Measurements from ENCODE around the gene LRRC7. TPM values are rescaled to one million over a fixed set of nuclear protein-coding genes. Genes with fewer than 3 reads are reported as not detected.
"Not testable (repeated sequence)": the region's sequence is repeated elsewhere in the genome, so short reads cannot be mapped to it uniquely, and the experiment has no call there.

Gene LRRC7
- total and polyA plus RNA-seq, 2 donors: 0.09 to 0.21 TPM

GRCh38 chr1:69898403-69898947 lies 330.8 kb downstream of the LRRC7 start:
- H3K9me3 ChIP-seq (ENCODE audit: control insufficient read depth in 2 of 2, insufficient read depth in 1 of 2, low read length in 1 of 2): no peaks in the 10 kb centered on the region
- H3K4me3 ChIP-seq (ENCODE audit: low read length in 2 of 2): no peak overlapping the region
- H3K4me1 ChIP-seq (ENCODE audit: control insufficient read depth in 2 of 2, insufficient read depth in 2 of 2, low read length in 2 of 2): no peaks in the 10 kb centered on the region
- no peak overlapping the region for H3K27ac ChIP-seq (ENCODE audit: low read depth in 1 of 2, low read length in 1 of 2)
- 89% methylated on average over 5 of the region's 5 CpGs for WGBS
- H3K27me3 ChIP-seq (ENCODE audit: control insufficient read depth in 2 of 2, insufficient read depth in 1 of 2, low read length in 1 of 2): no peaks in the 10 kb centered on the region
- no peak for DNase-seq (ENCODE audit: low read depth in 6 of 9, low spot score in 9 of 9)
- H3K36me3 ChIP-seq (ENCODE audit: control insufficient read depth in 2 of 2, insufficient read depth in 2 of 2, low read length in 1 of 2): no peaks in the 10 kb centered on the region

- no peaks in the 10 kb centered on the region for H3K36me3 ChIP-seq (ENCODE audit: control insufficient read depth in 2 of 2, insufficient read depth in 2 of 2, low read length in 1 of 2)
- no peaks in the 10 kb centered on the region for H3K27me3 ChIP-seq (ENCODE audit: control insufficient read depth in 2 of 2, insufficient read depth in 1 of 2, low read length in 1 of 2)
- H3K9me3 ChIP-seq (ENCODE audit: control insufficient read depth in 2 of 2, insufficient read depth in 1 of 2, low read length in 1 of 2): no peaks in the 10 kb centered on the region
- no peak overlapping the region for H3K27ac ChIP-seq (ENCODE audit: low read depth in 1 of 2, low read length in 1 of 2)
- H3K4me3 ChIP-seq (ENCODE audit: low read length in 2 of 2): no peak overlapping the region
- no peak for DNase-seq (ENCODE audit: low read depth in 6 of 9, low spot score in 9 of 9)
- 82% methylated on average over 1 of the region's 1 CpG for WGBS
- no peaks in the 10 kb centered on the region for H3K4me1 ChIP-seq (ENCODE audit: control insufficient read depth in 2 of 2, insufficient read depth in 2 of 2, low read length in 2 of 2)
Measured at GRCh38 chr1:69911301-69911801, 343.6 kb downstream of the LRRC7 start.

- no peaks in the 10 kb centered on the region for H3K27me3 ChIP-seq (ENCODE audit: control insufficient read depth in 2 of 2, insufficient read depth in 1 of 2, low read length in 1 of 2)
- H3K27ac ChIP-seq (ENCODE audit: low read depth in 1 of 2, low read length in 1 of 2): no peak overlapping the region
- no peak overlapping the region for H3K4me3 ChIP-seq (ENCODE audit: low read length in 2 of 2)
- DNase-seq (ENCODE audit: low read depth in 6 of 9, low spot score in 9 of 9): no peak
- H3K4me1 ChIP-seq (ENCODE audit: control insufficient read depth in 2 of 2, insufficient read depth in 2 of 2, low read length in 2 of 2): no peaks in the 10 kb centered on the region
- H3K36me3 ChIP-seq (ENCODE audit: control insufficient read depth in 2 of 2, insufficient read depth in 2 of 2, low read length in 1 of 2): no peaks in the 10 kb centered on the region
- 91% methylated on average over 1 of the region's 1 CpG for WGBS
- no peaks in the 10 kb centered on the region for H3K9me3 ChIP-seq (ENCODE audit: control insufficient read depth in 2 of 2, insufficient read depth in 1 of 2, low read length in 1 of 2)
Measured at GRCh38 chr1:69913977-69914376, 346.3 kb downstream of the LRRC7 start.

GRCh38 chr1:69914976-69915765 lies 347.4 kb downstream of the LRRC7 start:
- no peak for DNase-seq (ENCODE audit: low read depth in 6 of 9, low spot score in 9 of 9)
- Histone ChIP-seq H3K27me3 (ENCODE audit: control insufficient read depth in 2 of 2, insufficient read depth in 1 of 2, low read length in 1 of 2) (no peaks in the 10 kb centered on the region), H3K36me3 (ENCODE audit: control insufficient read depth in 2 of 2, insufficient read depth in 2 of 2, low read length in 1 of 2) (no peaks in the 10 kb centered on the region), H3K9me3 (ENCODE audit: control insufficient read depth in 2 of 2, insufficient read depth in 1 of 2, low read length in 1 of 2) (peaks cover 2 to 11% of the 10 kb centered on the region in 2 donors), H3K4me3 (ENCODE audit: low read length in 2 of 2) (no peak overlapping the region), H3K27ac (ENCODE audit: low read depth in 1 of 2, low read length in 1 of 2) (no peak overlapping the region), H3K4me1 (ENCODE audit: control insufficient read depth in 2 of 2, insufficient read depth in 2 of 2, low read length in 2 of 2) (no peaks in the 10 kb centered on the region)
- 75% methylated on average over 5 of the region's 5 CpGs for WGBS

- Histone ChIP-seq H3K27ac (ENCODE audit: low read depth in 1 of 2, low read length in 1 of 2) (no peak overlapping the region), H3K4me3 (ENCODE audit: low read length in 2 of 2) (no peak overlapping the region), H3K9me3 (ENCODE audit: control insufficient read depth in 2 of 2, insufficient read depth in 1 of 2, low read length in 1 of 2) (peaks cover 2 to 11% of the 10 kb centered on the region in 2 donors), H3K27me3 (ENCODE audit: control insufficient read depth in 2 of 2, insufficient read depth in 1 of 2, low read length in 1 of 2) (no peaks in the 10 kb centered on the region), H3K4me1 (ENCODE audit: control insufficient read depth in 2 of 2, insufficient read depth in 2 of 2, low read length in 2 of 2) (no peaks in the 10 kb centered on the region), H3K36me3 (ENCODE audit: control insufficient read depth in 2 of 2, insufficient read depth in 2 of 2, low read length in 1 of 2) (no peaks in the 10 kb centered on the region)
- no peak for DNase-seq (ENCODE audit: low read depth in 6 of 9, low spot score in 9 of 9)
- WGBS: 96% methylated on average over 36 of the region's 36 CpGs
Measured at GRCh38 chr1:69919129-69919921, 351.6 kb downstream of the LRRC7 start.

GRCh38 chr1:69919922-69920273 lies 352.2 kb downstream of the LRRC7 start:
- peaks cover 2 to 11% of the 10 kb centered on the region in 2 donors for H3K9me3 ChIP-seq (ENCODE audit: control insufficient read depth in 2 of 2, insufficient read depth in 1 of 2, low read length in 1 of 2)
- DNase-seq (ENCODE audit: low read depth in 6 of 9, low spot score in 9 of 9): no peak
- no peaks in the 10 kb centered on the region for H3K4me1 ChIP-seq (ENCODE audit: control insufficient read depth in 2 of 2, insufficient read depth in 2 of 2, low read length in 2 of 2)
- H3K4me3 ChIP-seq (ENCODE audit: low read length in 2 of 2): no peak overlapping the region
- H3K27me3 ChIP-seq (ENCODE audit: control insufficient read depth in 2 of 2, insufficient read depth in 1 of 2, low read length in 1 of 2): no peaks in the 10 kb centered on the region
- no peak overlapping the region for H3K27ac ChIP-seq (ENCODE audit: low read depth in 1 of 2, low read length in 1 of 2)
- 93% methylated on average over 6 of the region's 6 CpGs for WGBS
- H3K36me3 ChIP-seq (ENCODE audit: control insufficient read depth in 2 of 2, insufficient read depth in 2 of 2, low read length in 1 of 2): no peaks in the 10 kb centered on the region

- DNase-seq (ENCODE audit: low read depth in 6 of 9, low spot score in 9 of 9): no peak
- H3K9me3 ChIP-seq (ENCODE audit: control insufficient read depth in 2 of 2, insufficient read depth in 1 of 2, low read length in 1 of 2): peaks cover 2 to 11% of the 10 kb centered on the region in 2 donors
- 94% methylated on average over 1 of the region's 1 CpG for WGBS
Measured at GRCh38 chr1:69920426-69920825, 352.7 kb downstream of the LRRC7 start.

GRCh38 chr1:69921486-69921885 lies 353.8 kb downstream of the LRRC7 start:
- no peaks in the 10 kb centered on the region for H3K4me1 ChIP-seq (ENCODE audit: control insufficient read depth in 2 of 2, insufficient read depth in 2 of 2, low read length in 2 of 2)
- no peaks in the 10 kb centered on the region for H3K27me3 ChIP-seq (ENCODE audit: control insufficient read depth in 2 of 2, insufficient read depth in 1 of 2, low read length in 1 of 2)
- no peak for DNase-seq (ENCODE audit: low read depth in 6 of 9, low spot score in 9 of 9)
- no peak overlapping the region for H3K4me3 ChIP-seq (ENCODE audit: low read length in 2 of 2)
- H3K36me3 ChIP-seq (ENCODE audit: control insufficient read depth in 2 of 2, insufficient read depth in 2 of 2, low read length in 1 of 2): no peaks in the 10 kb centered on the region
- H3K9me3 ChIP-seq (ENCODE audit: control insufficient read depth in 2 of 2, insufficient read depth in 1 of 2, low read length in 1 of 2): peaks cover 2 to 11% of the 10 kb centered on the region in 2 donors
- no peak overlapping the region for H3K27ac ChIP-seq (ENCODE audit: low read depth in 1 of 2, low read length in 1 of 2)

More at GRCh38 chr1:69920426-69920825, 352.7 kb downstream of the LRRC7 start:
- Histone ChIP-seq H3K36me3 (ENCODE audit: control insufficient read depth in 2 of 2, insufficient read depth in 2 of 2, low read length in 1 of 2) (no peaks in the 10 kb centered on the region), H3K4me3 (ENCODE audit: low read length in 2 of 2) (no peak overlapping the region), H3K4me1 (ENCODE audit: control insufficient read depth in 2 of 2, insufficient read depth in 2 of 2, low read length in 2 of 2) (no peaks in the 10 kb centered on the region), H3K27me3 (ENCODE audit: control insufficient read depth in 2 of 2, insufficient read depth in 1 of 2, low read length in 1 of 2) (no peaks in the 10 kb centered on the region), H3K27ac (ENCODE audit: low read depth in 1 of 2, low read length in 1 of 2) (no peak overlapping the region)

GRCh38 chr1:69928234-69928633 lies 360.5 kb downstream of the LRRC7 start:
- H3K4me3 ChIP-seq (ENCODE audit: low read length in 2 of 2); H3K27ac ChIP-seq (ENCODE audit: low read depth in 1 of 2, low read length in 1 of 2); H3K36me3 ChIP-seq (ENCODE audit: control insufficient read depth in 2 of 2, insufficient read depth in 2 of 2, low read length in 1 of 2); H3K9me3 ChIP-seq (ENCODE audit: control insufficient read depth in 2 of 2, insufficient read depth in 1 of 2, low read length in 1 of 2); H3K27me3 ChIP-seq (ENCODE audit: control insufficient read depth in 2 of 2, insufficient read depth in 1 of 2, low read length in 1 of 2); DNase-seq (ENCODE audit: low read depth in 6 of 9, low spot score in 9 of 9); H3K4me1 ChIP-seq (ENCODE audit: control insufficient read depth in 2 of 2, insufficient read depth in 2 of 2, low read length in 2 of 2): not testable (repeated sequence)
- WGBS: 92% methylated on average over 13 of the region's 14 CpGs

Data from thymus (tissue), 11 donors.